ENCODE measurements around the gene HMG20A. TPM values are rescaled to one million over a fixed set of nuclear protein-coding genes. Genes with fewer than 3 reads are reported as not detected.

The HMG20A gene
- total and polyA plus RNA-seq, 5 donors = 20.4 to 51.9 (median 39.9) TPM

- no peak overlapping the region for H3K4me3 ChIP-seq (ENCODE audit: low read length)
- H3K27ac ChIP-seq (ENCODE audit: low read length) = no peak overlapping the region
- DNase-seq = no peak
- H3K9me3 ChIP-seq (ENCODE audit: control insufficient read depth, low read length) = no peaks in the 10 kb centered on the region
- WGBS = 84% methylated on average over 3 of the region's 3 CpGs
- no peaks in the 10 kb centered on the region for H3K4me1 ChIP-seq (ENCODE audit: control insufficient read depth, insufficient read depth, low read length)
- intact Hi-C loops (cut with DNase I) = no loop called here
- ATAC-seq = no peak
- H3K27me3 ChIP-seq (ENCODE audit: control insufficient read depth, insufficient read depth) = no peaks in the 10 kb centered on the region
These were observed 98.9 kb downstream of the HMG20A start for GRCh38 chr15:77519540-77519939.

- ATAC-seq (no peak), DNase-seq (no peak)
- H3K27me3 ChIP-seq (ENCODE audit: control insufficient read depth, insufficient read depth) = no peaks in the 10 kb centered on the region
- no peaks in the 10 kb centered on the region for H3K9me3 ChIP-seq (ENCODE audit: control insufficient read depth, low read length)
- no peaks in the 10 kb centered on the region for H3K4me1 ChIP-seq (ENCODE audit: control insufficient read depth, insufficient read depth, low read length)
- no peak overlapping the region for H3K4me3 ChIP-seq (ENCODE audit: low read length)
- 95% methylated on average over 6 of the region's 6 CpGs for WGBS
- intact Hi-C loops (cut with DNase I) = no loop called here
- no peak overlapping the region for H3K27ac ChIP-seq (ENCODE audit: low read length)
These were observed 100.5 kb downstream of the HMG20A start for GRCh38 chr15:77521206-77521605.

GRCh38 chr15:77525400-77525811, 104.7 kb downstream of the HMG20A start:
- Histone ChIP-seq H3K27ac (ENCODE audit: low read length) (no peak overlapping the region), H3K9me3 (ENCODE audit: control insufficient read depth, low read length) (no peaks in the 10 kb centered on the region), H3K27me3 (ENCODE audit: control insufficient read depth, insufficient read depth) (no peaks in the 10 kb centered on the region), H3K4me3 (ENCODE audit: low read length) (no peak overlapping the region), H3K4me1 (ENCODE audit: control insufficient read depth, insufficient read depth, low read length) (peaks cover 4% of the 10 kb centered on the region)
- intact Hi-C loops (cut with DNase I) = no loop called here
- WGBS = 88% methylated on average over 6 of the region's 6 CpGs
- no peak for ATAC-seq
- DNase-seq = peak in 1 of 3 donors; percentile 25

GRCh38 chr15:77525907-77526594, 105.4 kb downstream of the HMG20A start:
- Histone ChIP-seq H3K4me3 (ENCODE audit: low read length) (no peak overlapping the region), H3K27me3 (ENCODE audit: control insufficient read depth, insufficient read depth) (no peaks in the 10 kb centered on the region), H3K9me3 (ENCODE audit: control insufficient read depth, low read length) (no peaks in the 10 kb centered on the region), H3K27ac (ENCODE audit: low read length) (no peak overlapping the region), H3K4me1 (ENCODE audit: control insufficient read depth, insufficient read depth, low read length) (peaks cover 4% of the 10 kb centered on the region)
- no peak for ATAC-seq
- peak in 1 of 3 donors; percentile 14 for DNase-seq
- intact Hi-C loops (cut with DNase I) = no loop called here
- 96% methylated on average over 11 of the region's 11 CpGs for WGBS

- intact Hi-C loops (cut with DNase I) = no loop called here
- no peak for ATAC-seq
- H3K4me3 ChIP-seq (ENCODE audit: low read length) = no peak overlapping the region
- H3K4me1 ChIP-seq (ENCODE audit: control insufficient read depth, insufficient read depth, low read length) = peaks cover 4% of the 10 kb centered on the region
- 87% methylated on average over 14 of the region's 14 CpGs for WGBS
- no peaks in the 10 kb centered on the region for H3K9me3 ChIP-seq (ENCODE audit: control insufficient read depth, low read length)
- DNase-seq = peak in 2 of 3 donors; percentile 22 to 38
- no peaks in the 10 kb centered on the region for H3K27me3 ChIP-seq (ENCODE audit: control insufficient read depth, insufficient read depth)
- no peak overlapping the region for H3K27ac ChIP-seq (ENCODE audit: low read length)
These were observed 106.0 kb downstream of the HMG20A start for GRCh38 chr15:77526595-77527163.

- WGBS = 33% methylated on average over 15 of the region's 15 CpGs
These were observed 106.6 kb downstream of the HMG20A start for GRCh38 chr15:77527164-77527778.

GRCh38 chr15:77527831-77528231, 107.1 kb downstream of the HMG20A start:
- WGBS = 76% methylated on average over 6 of the region's 6 CpGs
- ATAC-seq = peak; percentile 15 to 35
- intact Hi-C loops (cut with DNase I) = no loop called here
- H3K27me3 ChIP-seq (ENCODE audit: control insufficient read depth, insufficient read depth) = no peaks in the 10 kb centered on the region
- no peak overlapping the region for H3K4me3 ChIP-seq (ENCODE audit: low read length)
- peaks cover 4% of the 10 kb centered on the region for H3K4me1 ChIP-seq (ENCODE audit: control insufficient read depth, insufficient read depth, low read length)
- DNase-seq = peak in 2 of 3 donors; percentile 44 to 63
- no peak overlapping the region for H3K27ac ChIP-seq (ENCODE audit: low read length)
- H3K9me3 ChIP-seq (ENCODE audit: control insufficient read depth, low read length) = no peaks in the 10 kb centered on the region

More at GRCh38 chr15:77527164-77527778, 106.6 kb downstream of the HMG20A start:
- Histone ChIP-seq H3K4me1 (ENCODE audit: control insufficient read depth, insufficient read depth, low read length) (peaks cover 4% of the 10 kb centered on the region), H3K27ac (ENCODE audit: low read length) (no peak overlapping the region), H3K9me3 (ENCODE audit: control insufficient read depth, low read length) (no peaks in the 10 kb centered on the region), H3K4me3 (ENCODE audit: low read length) (no peak overlapping the region), H3K27me3 (ENCODE audit: control insufficient read depth, insufficient read depth) (no peaks in the 10 kb centered on the region)
- intact Hi-C loops (cut with DNase I) = no loop called here
- DNase-seq = peak in 2 of 3 donors; percentile 72 to 80
- peak; percentile 44 to 49 for ATAC-seq

- WGBS = 64% methylated on average over 12 of the region's 12 CpGs
- H3K27me3 ChIP-seq (ENCODE audit: control insufficient read depth, insufficient read depth) = no peaks in the 10 kb centered on the region
- peak in 1 of 3 donors; percentile 59 for DNase-seq
- H3K9me3 ChIP-seq (ENCODE audit: control insufficient read depth, low read length) = no peaks in the 10 kb centered on the region
- H3K4me3 ChIP-seq (ENCODE audit: low read length) = no peak overlapping the region
- H3K27ac ChIP-seq (ENCODE audit: low read length) = no peak overlapping the region
- H3K4me1 ChIP-seq (ENCODE audit: control insufficient read depth, insufficient read depth, low read length) = peaks cover 4% of the 10 kb centered on the region
- peak; percentile 6 to 7 for ATAC-seq
- intact Hi-C loops (cut with DNase I) = no loop called here
These were observed 107.7 kb downstream of the HMG20A start for GRCh38 chr15:77528290-77528967.

- H3K4me3 ChIP-seq (ENCODE audit: low read length) = no peak overlapping the region
- peaks cover 4% of the 10 kb centered on the region for H3K4me1 ChIP-seq (ENCODE audit: control insufficient read depth, insufficient read depth, low read length)
- no peaks in the 10 kb centered on the region for H3K9me3 ChIP-seq (ENCODE audit: control insufficient read depth, low read length)
- ATAC-seq = peak; percentile 10 to 16
- peak in 2 of 3 donors; percentile 53 to 68 for DNase-seq
- H3K27me3 ChIP-seq (ENCODE audit: control insufficient read depth, insufficient read depth) = no peaks in the 10 kb centered on the region
- H3K27ac ChIP-seq (ENCODE audit: low read length) = no peak overlapping the region
- WGBS = 48% methylated on average over 12 of the region's 12 CpGs
- intact Hi-C loops (cut with DNase I) = no loop called here
These were observed 108.3 kb downstream of the HMG20A start for GRCh38 chr15:77528968-77529319.

GRCh38 chr15:77529394-77530159, 108.9 kb downstream of the HMG20A start:
- Histone ChIP-seq H3K27me3 (ENCODE audit: control insufficient read depth, insufficient read depth) (no peaks in the 10 kb centered on the region), H3K4me1 (ENCODE audit: control insufficient read depth, insufficient read depth, low read length) (peaks cover 4% of the 10 kb centered on the region), H3K9me3 (ENCODE audit: control insufficient read depth, low read length) (no peaks in the 10 kb centered on the region), H3K4me3 (ENCODE audit: low read length) (no peak overlapping the region), H3K27ac (ENCODE audit: low read length) (no peak overlapping the region)
- intact Hi-C loops (cut with DNase I) = no loop called here
- no peak for ATAC-seq
- 97% methylated on average over 10 of the region's 10 CpGs for WGBS
- DNase-seq = peak in 1 of 3 donors; percentile 47

All from right cardiac atrium (tissue), 5 donors.